DMS114 treated with DMSO at 0.1 percent for 48 hours (cell line): ENCODE measurements around the gene PADI1.

Source experiments
- DNase-seq: peaks from one replicate; lab custom pipeline; 2025; ENCODE audit not compliant: unreplicated experiment; lab: John Stamatoyannopoulos, UW

The PADI1 gene

DNA sequence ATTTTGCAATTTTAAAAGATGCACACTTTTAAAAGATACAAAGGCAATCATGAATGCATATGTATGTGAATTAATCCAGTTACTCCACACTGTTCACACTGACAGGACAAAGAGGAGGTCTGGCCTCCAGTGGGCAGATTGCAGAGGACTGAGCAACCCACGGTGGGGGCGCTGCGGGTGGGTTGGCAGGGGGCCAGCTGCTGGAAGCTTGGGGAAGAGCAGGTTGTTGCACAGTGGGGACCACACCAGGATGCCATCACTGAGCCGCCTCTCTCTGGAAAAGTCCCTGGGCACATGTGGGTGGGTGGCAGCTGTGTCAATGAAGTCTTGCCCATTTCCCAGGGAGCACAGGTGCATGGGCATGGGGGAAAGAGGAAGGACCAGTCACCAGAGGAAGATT lies 90.4 kb downstream of the PADI1 start:
- no peak for DNase-seq
